Nephron (organoid): Measurements from ENCODE around the gene ULBP3.

Experiments
- H3K27ac Mint-ChIP-seq, 3 experiments: 2 replicates each; pipeline ENCODE4 v1.8.0; 2020; ENCODE audit warnings: mixed read lengths in 3 of 3, mild to moderate bottlenecking in 2 of 3, moderate library complexity in 1 of 3
- H3K27me3 Mint-ChIP-seq: 2 replicates; pipeline ENCODE4 v1.8.0; 2021; ENCODE audit warnings: low read depth, mild to moderate bottlenecking, moderate library complexity, mixed read lengths
- H3K36me3 Mint-ChIP-seq: 2 replicates; pipeline ENCODE4 v1.8.0; 2020; ENCODE audit warnings: low read depth, mixed read lengths
- H3K4me1 Mint-ChIP-seq: 2 replicates; pipeline ENCODE4 v1.8.0; 2020; ENCODE audit warnings: mixed read lengths
- H3K4me3 Mint-ChIP-seq, 3 experiments: 2 replicates each; pipeline ENCODE4 v1.8.0; 2020; ENCODE audit warnings: mild to moderate bottlenecking in 3 of 3, mixed read lengths in 3 of 3, moderate library complexity in 2 of 3
- H3K9me3 Mint-ChIP-seq: 2 replicates; pipeline ENCODE4 v1.8.0; 2020; ENCODE audit warnings: mixed read lengths
- CTCF ChIP-seq, 3 experiments: fragments of 200-600 bp; sonication (generic); IDR thresholded peaks; one replicate each; pipeline ENCODE4 v1.5.0; 2021; ENCODE audit warnings: antibody characterized with exemption in 3 of 3; ENCODE audit not compliant: unreplicated experiment in 3 of 3

Gene ULBP3

GRCh38 chr6:150037526-150038201 is 31.3 kb downstream of the ULBP3 start:
- peaks cover 100% of the 10 kb centered on the region for H3K27me3 Mint-ChIP-seq

DNA sequence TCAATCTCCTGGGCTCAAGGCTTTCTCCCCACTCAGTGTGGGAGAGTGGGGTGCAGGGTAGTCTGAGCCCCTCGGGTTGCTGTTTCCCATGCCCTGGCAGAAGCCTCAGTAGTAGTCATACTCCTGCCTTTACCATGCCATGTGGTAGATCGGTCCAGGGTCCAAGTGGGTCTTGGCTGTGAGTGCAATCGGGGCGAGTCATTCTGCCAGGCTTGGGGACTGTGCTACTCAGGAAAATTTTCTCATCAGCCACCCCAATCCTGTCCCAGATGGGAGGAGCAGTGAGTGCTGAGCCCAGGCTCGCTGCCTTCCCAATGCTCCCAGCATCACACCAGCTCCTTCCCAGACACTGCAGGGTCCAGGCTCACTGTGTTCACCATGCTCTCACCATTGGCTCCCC is 32.8 kb downstream of the ULBP3 start:
- H3K27ac Mint-ChIP-seq: no peak overlapping the region
- H3K36me3 Mint-ChIP-seq: no peaks in the 10 kb centered on the region
- TF ChIP-seq CTCF (IDR thresholded peaks at IDR 0.05; ENCODE audit: unreplicated experiment in 3 of 3): no peak
- peaks cover 7% of the 10 kb centered on the region for H3K4me1 Mint-ChIP-seq
- H3K9me3 Mint-ChIP-seq: peaks cover 8% of the 10 kb centered on the region
- peaks cover 89% of the 10 kb centered on the region for H3K27me3 Mint-ChIP-seq
- no peak overlapping the region for H3K4me3 Mint-ChIP-seq

More at GRCh38 chr6:150037526-150038201, 31.3 kb downstream of the ULBP3 start:
- Mint-ChIP-seq H3K27ac (no peak overlapping the region), H3K36me3 (no peaks in the 10 kb centered on the region), H3K4me3 (peak overlapping the region; percentile 66 to 77 (median 73)), H3K4me1 (peaks cover 7% of the 10 kb centered on the region), H3K9me3 (peaks cover 8% of the 10 kb centered on the region)
- no peak for TF ChIP-seq CTCF (IDR thresholded peaks at IDR 0.05; ENCODE audit: unreplicated experiment in 3 of 3)

DNA sequence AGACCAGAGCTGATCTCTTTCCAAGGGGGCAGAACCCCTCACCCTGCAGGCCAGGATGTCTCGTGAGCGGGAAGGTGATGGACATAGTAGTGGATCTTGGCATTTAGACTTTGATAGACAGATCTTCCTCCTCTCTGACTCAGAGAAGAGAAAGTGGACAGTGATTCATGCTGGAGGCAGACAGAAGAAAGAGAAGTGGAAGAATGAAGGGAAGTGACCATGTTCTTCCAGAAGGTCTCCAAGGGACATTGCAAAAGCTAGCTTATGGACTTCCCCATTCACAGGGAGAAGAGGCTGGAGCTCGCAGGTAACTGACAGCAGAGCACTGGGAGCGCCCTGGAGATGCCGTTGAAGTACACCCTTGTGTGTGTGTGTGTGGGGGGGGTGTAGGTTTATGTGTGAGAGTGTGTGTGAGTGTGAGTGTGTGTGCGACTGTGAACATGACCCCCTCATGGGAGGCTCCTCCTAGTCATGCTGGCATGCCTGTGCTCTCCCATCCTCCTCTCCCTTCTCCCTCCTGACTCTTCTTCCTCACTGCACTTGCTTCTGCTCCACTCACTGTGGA is 35.6 kb downstream of the ULBP3 start:
- H3K4me1 Mint-ChIP-seq: peaks cover 7% of the 10 kb centered on the region
- peaks cover 84% of the 10 kb centered on the region for H3K27me3 Mint-ChIP-seq
- H3K9me3 Mint-ChIP-seq: peaks cover 8% of the 10 kb centered on the region
- no peak overlapping the region for H3K4me3 Mint-ChIP-seq
- H3K27ac Mint-ChIP-seq: no peak overlapping the region
- TF ChIP-seq CTCF (IDR thresholded peaks at IDR 0.05; ENCODE audit: unreplicated experiment in 3 of 3): no peak
- no peaks in the 10 kb centered on the region for H3K36me3 Mint-ChIP-seq

DNA sequence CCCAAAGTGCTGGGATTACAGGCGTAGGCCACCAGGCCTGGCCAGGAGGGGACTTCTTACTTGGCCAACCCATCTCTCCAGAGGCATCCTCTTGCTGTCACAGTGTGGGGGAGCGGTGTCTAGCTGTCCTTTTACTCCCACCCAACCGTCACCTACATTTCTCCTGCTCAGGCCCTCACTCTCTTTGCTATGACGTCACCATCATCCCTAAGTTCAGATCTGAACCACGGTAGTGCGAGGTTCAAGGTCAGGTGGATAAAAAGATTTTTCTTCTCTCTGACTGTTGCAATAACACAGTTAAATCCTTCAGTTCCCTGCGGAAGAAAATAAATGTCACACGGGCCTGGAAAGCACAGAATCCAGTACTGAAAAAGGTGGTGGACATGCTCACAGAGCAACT is 36.3 kb downstream of the ULBP3 start:
- H3K4me3 Mint-ChIP-seq: no peak overlapping the region
- no peak overlapping the region for H3K27ac Mint-ChIP-seq
- peaks cover 7% of the 10 kb centered on the region for H3K4me1 Mint-ChIP-seq
- H3K9me3 Mint-ChIP-seq: peaks cover 8% of the 10 kb centered on the region
- H3K27me3 Mint-ChIP-seq: peaks cover 84% of the 10 kb centered on the region
- TF ChIP-seq CTCF (IDR thresholded peaks at IDR 0.05; ENCODE audit: unreplicated experiment in 3 of 3): no peak
- H3K36me3 Mint-ChIP-seq: no peaks in the 10 kb centered on the region

DNA sequence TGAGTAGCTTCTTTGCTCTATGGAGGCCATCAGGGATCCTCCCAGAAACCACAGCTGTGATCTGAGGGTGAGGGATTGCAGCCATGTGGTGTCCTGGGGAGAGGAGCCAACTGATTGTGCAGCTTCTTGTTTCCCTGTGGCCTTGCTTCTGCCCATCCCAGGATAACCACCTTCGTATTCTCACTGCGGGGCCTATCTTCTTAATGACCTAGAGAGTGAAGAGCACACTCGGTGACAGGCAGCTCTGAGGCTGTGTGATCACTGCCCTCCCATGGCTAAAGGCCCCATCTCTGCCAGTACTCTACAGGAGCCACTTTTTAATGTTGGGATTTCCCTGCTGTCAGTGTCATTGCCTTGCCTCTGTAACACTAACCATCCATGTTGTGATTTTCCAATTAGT is 38.3 kb downstream of the ULBP3 start:
- Mint-ChIP-seq H3K27me3 (peaks cover 84% of the 10 kb centered on the region), H3K9me3 (peaks cover 5% of the 10 kb centered on the region), H3K4me3 (no peak overlapping the region), H3K27ac (no peak overlapping the region), H3K36me3 (no peaks in the 10 kb centered on the region), H3K4me1 (no peaks in the 10 kb centered on the region)
- TF ChIP-seq CTCF (IDR thresholded peaks at IDR 0.05; ENCODE audit: unreplicated experiment in 3 of 3): no peak

DNA sequence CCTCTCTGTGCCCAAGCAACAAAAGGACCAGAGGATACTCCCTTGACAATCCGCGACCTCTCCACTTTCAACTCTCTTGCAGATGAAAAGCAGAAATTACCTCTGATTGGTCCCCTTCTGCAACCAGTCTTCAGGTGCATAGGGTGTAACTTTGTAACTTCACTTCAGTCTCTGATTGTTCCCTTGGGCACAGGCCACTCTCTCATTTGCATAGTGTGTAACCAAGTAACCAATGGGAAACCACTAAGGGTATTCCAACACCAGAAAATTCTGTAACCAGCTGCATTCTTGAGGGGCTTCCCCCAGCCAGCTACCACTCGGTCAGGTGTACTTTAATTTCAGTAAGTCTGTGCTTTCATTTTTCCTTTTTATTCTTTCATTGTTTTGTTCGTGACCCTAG is 39.2 kb downstream of the ULBP3 start:
- TF ChIP-seq CTCF (IDR thresholded peaks at IDR 0.05; ENCODE audit: unreplicated experiment in 3 of 3): no peak
- H3K27me3 Mint-ChIP-seq: peaks cover 84% of the 10 kb centered on the region
- H3K9me3 Mint-ChIP-seq: peaks cover 5% of the 10 kb centered on the region
- no peaks in the 10 kb centered on the region for H3K36me3 Mint-ChIP-seq
- H3K4me1 Mint-ChIP-seq: no peaks in the 10 kb centered on the region
- no peak overlapping the region for H3K27ac Mint-ChIP-seq
- no peak overlapping the region for H3K4me3 Mint-ChIP-seq
